HG03378 (cell line): ENCODE data around the gene TLR3.

Experiments used
- ATAC-seq: cut with Tn5 transposase; IDR thresholded peaks from one replicate; pipeline ENCODE4 v1.9.1; 2021; ENCODE audit warnings: mild to moderate bottlenecking, moderate library complexity; ENCODE audit not compliant: unreplicated experiment

The TLR3 gene

DNA sequence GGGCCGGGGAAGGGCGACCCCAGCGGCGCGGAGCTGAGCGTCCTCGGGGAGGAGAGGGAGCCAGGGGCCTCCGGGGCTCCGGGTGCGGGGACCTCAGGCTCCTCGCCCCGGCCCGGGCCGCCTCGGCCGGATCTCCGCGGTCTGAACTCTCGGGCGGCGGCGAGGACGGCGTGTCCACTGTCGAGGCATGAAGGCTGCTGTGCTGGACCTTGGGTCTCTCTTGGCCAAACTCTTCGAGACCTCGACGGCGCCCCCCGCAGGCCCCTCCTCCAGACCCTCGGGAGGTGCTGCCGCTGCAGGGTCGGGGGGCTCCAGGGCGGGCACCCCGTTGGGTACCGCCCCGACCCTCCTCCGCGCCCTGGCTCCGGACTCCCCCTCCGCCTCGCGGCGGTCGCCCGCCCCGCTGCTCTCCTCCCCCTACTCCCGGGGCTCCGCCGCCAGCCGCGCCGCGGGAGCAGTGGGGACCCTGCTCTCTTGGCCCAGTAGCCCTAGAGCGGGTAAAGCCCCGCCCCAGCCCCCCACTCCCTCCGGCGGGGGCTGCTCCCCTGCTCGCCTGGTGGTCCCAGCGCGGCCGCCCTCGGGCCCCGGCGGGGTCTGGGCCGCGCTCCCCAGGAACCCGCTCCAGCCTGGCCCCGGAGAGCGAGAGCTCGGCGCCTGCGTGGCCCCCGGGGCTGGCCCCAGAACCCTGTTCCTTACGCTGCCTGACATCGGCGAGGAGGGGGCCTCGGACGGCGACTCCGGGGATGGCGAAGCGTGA lies 36.1 kb downstream of the TLR3 start:
- no peak for ATAC-seq

DNA sequence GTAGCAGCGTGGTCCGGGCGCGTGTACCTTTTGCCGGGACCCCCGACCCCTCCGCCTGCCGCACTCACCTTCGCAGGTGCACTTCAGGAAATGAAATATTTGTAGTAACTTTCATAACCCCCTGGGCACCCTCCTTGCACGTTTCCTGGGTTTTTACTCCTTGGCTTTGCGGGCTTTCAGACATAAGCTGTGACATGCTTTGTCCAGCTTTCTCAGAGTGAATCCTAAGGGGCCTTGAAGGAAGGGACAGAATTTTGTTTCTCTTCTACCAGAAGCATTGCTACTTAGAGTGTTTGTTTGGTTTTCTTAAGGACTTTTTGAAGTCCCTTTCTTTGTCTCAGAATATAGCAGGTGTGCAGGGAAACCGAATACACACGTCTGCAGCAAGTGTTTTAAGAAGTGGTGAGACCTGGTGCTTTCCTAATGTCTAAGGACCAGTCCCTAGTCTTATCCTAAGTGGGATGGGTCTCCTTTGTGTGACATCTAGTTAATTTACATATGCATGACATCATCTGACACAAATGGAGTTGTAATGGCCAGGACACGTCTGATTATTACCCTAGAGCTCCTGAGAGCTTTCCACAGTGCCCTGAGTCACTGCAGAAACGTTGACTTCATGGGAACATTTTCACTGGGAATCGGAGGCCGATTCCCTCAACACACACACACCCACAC lies 36.8 kb downstream of the TLR3 start:
- ATAC-seq, result no peak

DNA sequence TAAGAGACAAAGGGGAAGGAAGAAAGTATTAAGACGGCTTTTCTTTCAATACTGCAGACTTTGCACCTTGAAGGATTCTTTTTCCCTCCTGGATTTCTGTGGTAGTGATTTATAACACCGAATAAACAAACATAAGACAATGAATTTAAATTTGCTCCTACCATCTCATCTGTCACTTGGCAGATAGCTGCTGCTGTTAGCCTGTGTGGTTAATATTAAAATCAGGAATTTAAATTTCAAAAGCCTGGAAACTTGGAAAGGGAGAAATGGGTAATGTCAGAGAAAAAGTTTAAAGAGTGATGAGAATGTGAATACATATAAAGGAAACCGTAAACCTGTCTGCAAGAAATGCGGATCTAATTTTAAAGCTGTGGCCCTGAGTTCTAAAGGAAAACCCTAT lies 39.0 kb downstream of the TLR3 start:
- ATAC-seq, result no peak

DNA sequence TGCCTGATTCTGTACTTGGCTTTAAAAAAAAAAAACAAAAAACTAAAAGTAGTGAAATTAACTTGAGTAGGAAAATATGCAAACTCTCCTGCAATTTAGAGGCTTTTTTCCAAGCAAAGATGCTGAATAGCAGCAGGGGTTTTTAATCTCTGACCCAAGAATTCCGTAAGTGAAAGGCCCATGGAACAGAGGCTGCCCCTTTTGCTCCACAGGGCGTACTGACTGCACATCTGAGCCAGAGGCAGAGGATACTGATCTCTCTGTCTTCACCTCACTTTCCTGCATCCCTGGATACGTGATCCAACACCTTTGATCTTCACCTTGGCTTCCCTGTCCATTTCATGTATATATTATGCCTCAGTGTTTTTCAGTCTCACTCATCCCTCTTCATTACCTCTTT lies 39.4 kb downstream of the TLR3 start:
- ATAC-seq, result no peak

DNA sequence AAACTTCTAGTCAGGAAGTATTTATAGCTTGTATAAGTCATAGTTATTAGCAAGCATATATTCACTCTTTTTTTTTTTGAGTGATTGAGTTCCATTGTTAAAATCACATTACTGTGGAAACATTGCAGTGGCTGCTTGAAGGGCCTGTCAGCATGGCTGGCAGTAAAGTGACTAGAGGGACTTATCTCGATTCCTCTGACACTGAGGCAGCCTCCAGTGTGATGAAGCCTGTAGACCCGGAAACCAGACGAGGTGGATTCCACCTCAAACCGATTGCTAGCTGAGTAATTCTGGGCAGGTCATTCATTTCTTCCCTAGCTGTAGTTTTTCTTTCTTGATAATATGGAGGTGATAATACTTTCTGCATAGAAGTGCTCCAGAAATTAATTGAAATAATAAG lies 40.3 kb downstream of the TLR3 start:
- no peak for ATAC-seq

DNA sequence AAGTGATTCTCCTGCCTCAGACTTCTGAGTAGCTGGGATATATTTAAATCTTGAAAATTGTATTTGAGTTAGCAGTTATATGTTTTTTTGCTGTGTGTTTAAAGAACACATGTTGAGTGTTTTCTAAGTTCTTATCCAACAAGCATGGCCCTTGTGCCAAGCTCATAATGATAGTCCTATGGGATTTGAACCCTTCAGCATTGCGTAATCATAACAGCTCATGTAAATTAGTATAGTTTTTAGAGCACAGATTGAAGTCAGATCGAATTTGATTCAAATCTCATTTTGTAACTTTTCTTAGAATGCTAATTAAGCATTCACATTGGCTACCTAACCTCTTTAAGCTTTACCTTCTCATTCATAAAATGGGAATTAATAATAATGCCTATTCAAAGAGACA lies 47.7 kb downstream of the TLR3 start:
- no peak for ATAC-seq

DNA sequence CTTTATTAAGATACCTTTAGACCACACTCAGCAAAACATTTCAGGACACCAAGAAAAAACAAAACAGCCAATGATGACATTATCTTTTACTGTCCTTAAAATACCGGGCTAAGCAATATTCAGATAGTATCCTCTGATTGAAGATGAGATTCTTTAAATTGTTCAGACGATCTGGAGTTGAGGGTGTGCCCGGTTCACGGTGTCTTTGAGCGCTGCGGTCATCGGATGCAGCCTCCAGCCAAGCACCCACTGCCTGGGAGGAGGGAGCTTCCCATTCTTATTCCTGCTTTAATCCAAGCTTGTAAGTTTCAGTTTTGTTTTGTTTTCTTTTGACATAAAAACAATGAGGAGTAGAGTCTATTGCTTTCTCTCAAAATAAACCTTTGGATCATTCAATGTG lies 49.6 kb downstream of the TLR3 start:
- ATAC-seq, result no peak

DNA sequence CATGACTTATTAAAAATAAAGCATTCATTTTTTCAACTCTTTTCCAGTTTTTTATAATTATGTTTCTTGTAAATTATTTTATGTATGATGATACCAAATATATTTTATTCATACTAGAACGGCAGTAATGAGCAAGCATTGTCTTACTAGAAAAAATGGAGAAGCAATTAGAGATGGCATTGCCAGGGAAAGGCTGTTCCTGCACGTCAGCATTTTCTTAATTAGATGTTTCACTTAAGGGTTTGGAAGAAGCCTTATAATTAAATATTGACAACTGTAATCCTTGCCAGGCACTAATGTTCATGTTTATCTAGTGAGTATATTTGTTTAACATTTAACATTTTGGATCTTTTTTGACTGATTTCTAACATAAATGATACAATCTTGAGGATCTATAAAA lies 52.1 kb downstream of the TLR3 start:
- no peak for ATAC-seq

DNA sequence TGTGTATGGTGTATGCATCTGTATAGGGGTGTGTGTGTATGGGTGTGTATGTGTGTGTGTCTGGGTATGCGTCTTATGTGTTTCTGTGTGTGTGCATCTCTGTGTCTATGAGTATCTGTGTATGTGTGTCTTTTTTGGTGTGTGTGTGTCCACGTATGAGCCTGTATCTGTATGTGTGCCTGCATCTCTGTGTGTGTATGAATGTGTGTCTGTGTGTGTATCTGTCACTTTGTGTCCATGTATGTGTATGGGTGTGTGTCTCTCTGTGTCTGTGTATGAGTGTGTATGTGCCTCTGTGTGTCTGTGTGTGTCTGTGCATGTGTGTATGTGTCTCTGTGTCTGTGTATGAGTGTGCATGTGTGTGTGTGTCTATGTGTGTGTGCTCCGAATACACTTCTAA lies 59.9 kb downstream of the TLR3 start:
- no peak for ATAC-seq

DNA sequence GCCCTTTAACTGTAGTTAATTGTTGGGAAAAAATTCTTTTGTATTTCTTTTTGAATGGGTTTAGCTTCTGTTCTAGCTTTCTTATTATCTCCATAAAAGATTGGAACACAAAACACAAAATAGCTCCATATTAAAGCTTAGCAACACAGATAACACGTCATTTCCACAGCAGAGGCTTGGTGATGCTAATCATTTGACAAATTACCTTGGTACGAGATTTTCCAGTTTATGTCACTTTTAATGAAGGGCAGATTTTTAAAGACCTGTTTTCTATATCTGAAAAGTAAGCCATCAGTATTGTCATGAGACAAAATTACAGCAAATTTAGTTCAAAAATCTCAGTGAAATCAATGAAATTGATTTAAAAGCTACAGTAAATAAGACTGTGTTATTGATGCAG lies 63.0 kb downstream of the TLR3 start:
- no peak for ATAC-seq

DNA sequence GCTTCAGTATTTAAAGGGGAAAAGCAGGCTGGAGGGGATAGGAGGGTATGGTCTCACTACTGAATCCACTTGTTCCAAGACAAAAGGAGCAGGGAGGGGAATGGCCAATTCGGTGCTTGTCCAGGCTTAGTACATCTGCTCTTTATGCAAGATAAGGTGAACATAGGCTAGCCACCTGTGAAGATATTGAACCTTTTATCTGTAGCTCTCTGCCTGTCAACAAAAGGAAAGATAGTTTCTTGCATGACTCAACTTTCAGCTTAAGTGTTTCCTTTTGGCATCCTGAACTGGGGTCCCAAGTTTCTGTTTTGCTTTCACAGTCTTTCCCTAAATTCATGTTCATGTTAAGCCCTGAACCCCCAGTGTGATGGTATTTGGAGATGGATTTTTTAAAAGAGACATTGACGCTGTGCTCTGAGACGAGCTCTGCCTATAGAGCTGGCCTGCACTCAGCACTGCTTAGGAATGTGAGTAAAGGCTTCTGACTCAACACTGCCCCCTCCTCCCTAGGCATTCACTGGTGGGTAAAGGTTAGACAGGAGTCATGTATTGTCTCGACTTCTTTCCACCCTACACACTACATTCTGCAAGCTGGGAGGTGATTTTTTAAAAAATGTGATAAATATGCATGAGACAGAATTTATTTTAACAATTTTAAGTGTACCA lies 63.8 kb downstream of the TLR3 start:
- no peak for ATAC-seq

DNA sequence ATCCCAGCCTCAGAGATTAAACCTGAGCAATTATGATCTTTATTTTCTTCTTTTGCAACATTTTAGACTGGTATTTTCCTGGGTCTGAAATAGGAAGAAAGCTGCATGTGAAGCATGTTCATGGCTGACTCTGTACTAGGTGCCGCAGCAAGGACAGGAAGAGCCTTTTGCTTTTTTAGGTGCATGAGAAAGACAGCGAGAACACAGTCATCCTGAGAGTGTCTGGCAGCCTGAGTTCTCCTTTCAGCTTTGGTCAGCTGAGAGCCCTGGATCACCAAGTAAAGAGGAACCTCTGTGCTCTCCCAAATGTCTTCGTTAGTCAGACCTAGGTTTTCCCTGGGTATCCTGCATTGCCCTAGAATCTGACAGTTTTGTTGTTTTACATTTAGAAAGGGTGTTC lies 65.3 kb downstream of the TLR3 start:
- peak; percentile 99 for ATAC-seq

DNA sequence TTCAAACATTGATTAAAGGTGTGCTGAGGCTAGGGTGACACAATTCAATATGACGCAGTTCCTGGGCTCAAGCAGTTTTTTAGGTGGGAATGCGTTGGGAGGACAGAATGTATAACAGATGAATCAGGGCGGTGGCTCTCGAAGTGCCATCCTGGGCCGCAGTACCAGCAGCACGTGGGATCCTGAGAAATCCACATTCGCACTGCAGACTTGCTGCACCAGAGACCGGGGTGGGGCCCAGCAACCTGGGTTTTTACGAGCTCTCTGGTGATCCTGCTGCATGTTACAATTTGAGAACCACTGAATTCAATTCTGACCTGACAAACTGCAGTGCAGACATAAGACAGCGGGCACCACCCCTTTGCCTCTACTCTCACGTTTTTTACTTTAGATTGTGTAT lies 65.9 kb downstream of the TLR3 start:
- ATAC-seq, result no peak

DNA sequence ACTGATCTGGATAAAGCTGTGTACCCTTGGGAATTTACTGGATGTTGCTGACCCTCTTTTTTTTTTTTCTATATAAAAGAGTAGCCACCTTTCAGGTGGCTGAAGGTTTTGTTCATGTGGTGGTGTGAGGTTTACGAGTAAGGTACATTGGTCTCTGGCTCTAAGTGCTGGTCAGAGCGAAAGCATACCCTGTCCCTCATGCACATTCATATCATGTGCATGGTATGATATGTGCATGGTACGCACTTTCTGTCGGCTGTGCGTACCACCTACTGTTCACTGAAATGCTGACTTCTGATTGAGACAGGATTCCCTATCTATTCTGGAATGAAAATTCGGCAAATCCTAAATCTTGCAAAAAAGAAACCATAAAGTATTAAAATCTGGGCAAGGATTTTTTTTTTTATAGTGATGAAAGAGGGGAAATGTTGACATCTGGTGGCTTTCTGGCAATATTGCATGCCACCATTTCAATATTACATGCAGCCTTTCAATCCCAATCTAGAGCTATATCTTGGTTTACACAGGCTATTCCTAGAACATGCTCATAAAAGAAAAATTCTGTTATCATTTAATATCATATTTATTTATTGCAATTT lies 68.3 kb downstream of the TLR3 start:
- ATAC-seq, result peak; percentile 37
